Measurements from ENCODE around the gene OPRL1. TPM values are rescaled to one million over a fixed set of nuclear protein-coding genes. Genes with fewer than 3 reads are reported as not detected.

Gene OPRL1
- total RNA-seq, 4 donors from 2014 or later, result 0.14 to 0.32 TPM; not detected in 2

DNA sequence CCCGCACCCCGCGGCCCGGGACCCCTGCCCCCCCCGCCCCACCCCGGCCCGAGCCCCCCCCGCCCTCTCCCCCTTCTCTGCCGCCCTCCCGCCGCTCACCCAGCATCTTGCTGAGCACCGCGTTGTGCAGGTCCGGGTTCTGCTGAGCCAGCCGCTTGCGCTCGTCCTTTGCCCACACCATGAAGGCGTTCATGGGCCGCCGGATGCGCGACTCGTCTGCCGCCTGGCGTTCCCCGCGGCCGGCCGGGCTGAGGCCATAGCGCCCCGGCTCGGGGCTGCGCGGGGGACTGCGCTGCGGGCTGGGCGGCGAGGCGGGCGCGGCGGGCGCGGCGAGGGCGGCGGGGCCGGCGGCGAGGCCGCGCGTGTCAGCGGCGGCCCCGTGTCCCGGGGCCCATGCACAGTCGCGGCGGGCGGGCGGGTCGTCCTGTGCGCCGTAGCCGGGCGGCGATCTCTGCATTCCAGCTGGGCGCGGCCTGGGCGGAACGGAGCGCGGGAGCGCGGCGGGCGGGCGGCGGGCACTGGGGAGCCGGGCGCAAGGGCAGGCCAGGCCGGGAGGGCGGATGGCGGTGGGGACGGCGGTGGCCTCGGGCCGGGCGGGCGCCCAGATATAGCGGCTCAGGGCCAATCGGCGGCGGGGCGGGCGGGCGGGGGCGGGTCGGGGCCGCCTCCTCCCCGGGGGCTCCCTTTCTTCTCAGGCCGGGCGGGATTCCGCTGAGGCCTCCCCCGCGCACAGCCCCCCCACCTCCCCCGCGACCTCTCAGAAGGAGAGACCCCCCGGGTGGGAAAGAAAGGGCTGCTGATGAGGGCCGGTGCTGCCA, 30.6 kb upstream of the OPRL1 start, which contains the start of gene SOX18:
SOX18 (minus strand) TSS at position 580 of the 818 bp plus-strand sequence; CDS start at position 457, 123 bp downstream.
- intact Hi-C loops (cut with DNase I; ENCODE audit: low total_unique reads), result no loop called here
- Histone ChIP-seq H3K4me3 (peak within 1 kb of the TSS in 2 of 4 donors; percentile 17 to 30), H3K9me3 (no peaks in the 10 kb centered on the region), H3K27me3 (peaks cover 98% of the 10 kb centered on the region), H3K4me1 (peaks cover 0 to 5% (median 4%) of the 10 kb centered on the region in 4 donors), H3K27ac (peak within 1 kb of the TSS; percentile 13 to 51 (median 26)), H3K36me3 (no peaks in the 10 kb centered on the region)
- in situ Hi-C loops (cut with MboI; ENCODE audit: low pct_ligation_motif_present in 1 of 4, low pct_unique_long_range_greater_than_20kb in 1 of 4, low sequenced_read_pairs in 3 of 4), result no loop called here
- WGBS, 2 donors (ENCODE audit: low coverage in 1 of 2), result 2% methylated on average over 28 of the region's 111 CpGs; no CpG with 5 or more reads in 1 of the 2 donors
- TF ChIP-seq POLR2AphosphoS5 (IDR thresholded peaks at IDR 0.05), result peak in 1 of 3 donors; percentile 17
- TF ChIP-seq EP300 (IDR thresholded peaks at IDR 0.05; ENCODE audit: low read depth), result no peak
- TF ChIP-seq POLR2A (IDR thresholded peaks at IDR 0.05), result no peak
- DNase-seq, result no peak

DNA sequence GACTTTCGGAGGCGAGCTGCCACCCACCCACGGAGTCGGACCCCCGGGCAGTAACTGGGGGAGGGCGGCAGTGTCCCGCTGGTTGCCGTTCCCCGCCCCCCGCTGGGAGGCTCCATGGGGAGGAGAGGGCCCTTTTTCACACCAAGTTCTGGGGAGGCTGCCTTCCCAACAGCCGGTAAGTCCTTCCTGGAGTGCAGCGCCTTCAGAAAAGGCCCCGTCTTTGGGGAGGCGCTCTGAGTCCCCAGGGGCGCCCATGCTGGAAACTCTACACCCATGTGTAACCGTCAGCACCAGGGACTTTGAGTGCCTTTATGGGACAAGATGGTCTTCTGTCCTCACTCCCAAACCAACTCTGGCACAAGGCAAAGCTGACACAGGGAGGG, 30.0 kb upstream of the OPRL1 start:
- WGBS, 2 donors (ENCODE audit: low coverage in 1 of 2), result 29% methylated on average over 5 of the region's 16 CpGs; no CpG with 5 or more reads in 1 of the 2 donors

DNA sequence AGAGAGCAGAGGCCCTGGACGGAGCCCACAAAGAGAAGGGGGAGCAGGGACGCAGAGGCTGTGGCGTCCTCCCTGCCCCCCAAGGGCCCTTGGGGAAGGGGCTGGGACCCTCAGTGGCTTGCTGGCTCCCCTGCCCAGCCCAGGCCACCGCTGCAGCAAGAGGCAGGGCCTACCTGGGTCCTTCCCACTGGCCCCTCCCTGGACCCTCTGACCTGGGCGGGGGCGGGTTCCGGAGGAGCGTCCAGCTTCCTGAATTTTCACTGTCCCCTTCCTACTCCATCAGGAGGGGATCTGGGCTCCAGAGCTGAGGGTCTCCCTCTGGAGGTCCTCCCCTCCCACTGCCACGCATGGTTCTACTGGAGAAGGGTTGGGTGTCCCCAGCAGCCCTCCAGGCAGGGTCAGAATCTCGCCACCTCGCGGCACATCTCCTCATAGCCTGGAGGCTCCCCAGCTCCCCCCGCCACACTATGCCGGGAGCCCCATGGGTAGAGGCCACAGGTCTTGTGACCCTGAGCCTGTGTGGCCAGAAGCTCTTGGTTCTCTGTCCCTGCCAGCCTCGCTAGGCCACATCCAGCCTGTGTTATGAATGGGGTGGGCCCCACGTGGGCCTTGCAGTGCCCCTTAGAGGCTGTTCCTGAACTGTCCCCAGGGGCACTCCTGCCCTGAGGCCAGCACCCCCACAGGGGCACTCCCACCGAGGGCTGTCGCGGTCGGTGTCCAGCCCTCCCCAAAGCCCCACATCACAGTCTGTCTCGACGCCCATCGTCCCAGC, 29.4 kb upstream of the OPRL1 start:
- H3K4me3 ChIP-seq, result no peak overlapping the region
- TF ChIP-seq POLR2AphosphoS5 (IDR thresholded peaks at IDR 0.05) (no peak), EP300 (IDR thresholded peaks at IDR 0.05; ENCODE audit: low read depth) (no peak), POLR2A (IDR thresholded peaks at IDR 0.05) (no peak)
- TF ChIP-seq, protein P1, sequence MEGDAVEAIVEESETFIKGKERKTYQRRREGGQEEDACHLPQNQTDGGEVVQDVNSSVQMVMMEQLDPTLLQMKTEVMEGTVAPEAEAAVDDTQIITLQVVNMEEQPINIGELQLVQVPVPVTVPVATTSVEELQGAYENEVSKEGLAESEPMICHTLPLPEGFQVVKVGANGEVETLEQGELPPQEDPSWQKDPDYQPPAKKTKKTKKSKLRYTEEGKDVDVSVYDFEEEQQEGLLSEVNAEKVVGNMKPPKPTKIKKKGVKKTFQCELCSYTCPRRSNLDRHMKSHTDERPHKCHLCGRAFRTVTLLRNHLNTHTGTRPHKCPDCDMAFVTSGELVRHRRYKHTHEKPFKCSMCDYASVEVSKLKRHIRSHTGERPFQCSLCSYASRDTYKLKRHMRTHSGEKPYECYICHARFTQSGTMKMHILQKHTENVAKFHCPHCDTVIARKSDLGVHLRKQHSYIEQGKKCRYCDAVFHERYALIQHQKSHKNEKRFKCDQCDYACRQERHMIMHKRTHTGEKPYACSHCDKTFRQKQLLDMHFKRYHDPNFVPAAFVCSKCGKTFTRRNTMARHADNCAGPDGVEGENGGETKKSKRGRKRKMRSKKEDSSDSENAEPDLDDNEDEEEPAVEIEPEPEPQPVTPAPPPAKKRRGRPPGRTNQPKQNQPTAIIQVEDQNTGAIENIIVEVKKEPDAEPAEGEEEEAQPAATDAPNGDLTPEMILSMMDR (IDR thresholded peaks at IDR 0.05), result no peak
- WGBS, 2 donors (ENCODE audit: low coverage in 1 of 2), result 61% methylated on average over 21 of the region's 23 CpGs; no CpG with 5 or more reads in 1 of the 2 donors
- in situ Hi-C loops (cut with MboI; ENCODE audit: low pct_ligation_motif_present in 1 of 4, low pct_unique_long_range_greater_than_20kb in 1 of 4, low sequenced_read_pairs in 3 of 4), result no loop called here
- no peaks in the 10 kb centered on the region for H3K36me3 ChIP-seq
- no peak for DNase-seq
- H3K27me3 ChIP-seq, result peaks cover 97% of the 10 kb centered on the region
- H3K27ac ChIP-seq, result peak overlapping the region; percentile 13 to 51 (median 26)
- intact Hi-C loops (cut with DNase I; ENCODE audit: low total_unique reads), result no loop called here
- H3K4me1 ChIP-seq, result peaks cover 0 to 5% (median 4%) of the 10 kb centered on the region in 4 donors
- H3K9me3 ChIP-seq, result no peaks in the 10 kb centered on the region

More for the DNA sequence above, 30.0 kb upstream of the OPRL1 start:
- Histone ChIP-seq H3K27me3 (peaks cover 97% of the 10 kb centered on the region), H3K27ac (peak overlapping the region; percentile 13 to 51 (median 26)), H3K9me3 (no peaks in the 10 kb centered on the region), H3K4me1 (peaks cover 0 to 5% (median 4%) of the 10 kb centered on the region in 4 donors), H3K4me3 (peak overlapping the region in 1 of 4 donors; percentile 30), H3K36me3 (no peaks in the 10 kb centered on the region)
- intact Hi-C loops (cut with DNase I; ENCODE audit: low total_unique reads), result no loop called here
- TF ChIP-seq POLR2A (IDR thresholded peaks at IDR 0.05) (no peak), POLR2AphosphoS5 (IDR thresholded peaks at IDR 0.05) (no peak), EP300 (IDR thresholded peaks at IDR 0.05; ENCODE audit: low read depth) (no peak)
- TF ChIP-seq, protein P1 (IDR thresholded peaks at IDR 0.05), result no peak
- DNase-seq, result no peak
- in situ Hi-C loops (cut with MboI; ENCODE audit: low pct_ligation_motif_present in 1 of 4, low pct_unique_long_range_greater_than_20kb in 1 of 4, low sequenced_read_pairs in 3 of 4), result no loop called here

DNA sequence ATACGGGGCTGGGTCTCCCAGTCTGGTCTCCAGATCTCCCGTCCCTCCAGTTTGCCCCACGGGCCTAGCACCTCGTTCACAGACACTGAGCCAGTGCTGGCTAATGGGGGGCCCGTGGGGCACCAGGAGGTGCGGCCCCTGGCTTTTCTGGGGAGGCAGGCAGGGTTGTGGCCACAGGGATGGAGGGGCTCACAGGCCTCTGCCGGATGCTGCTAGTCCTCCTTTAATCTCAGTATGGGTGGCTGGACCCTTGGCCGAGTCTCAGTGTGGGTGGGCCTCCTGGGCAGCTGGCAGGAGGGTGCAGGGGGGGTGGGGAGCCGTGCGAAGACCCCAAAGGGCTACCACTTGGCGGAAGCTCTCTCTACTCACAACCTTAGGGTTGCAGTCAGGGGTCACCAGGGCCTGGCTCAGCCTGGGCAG, 28.8 kb upstream of the OPRL1 start:
- intact Hi-C loops (cut with DNase I; ENCODE audit: low total_unique reads), result no loop called here

More for the DNA sequence above, 28.8 kb upstream of the OPRL1 start:
- in situ Hi-C loops (cut with MboI; ENCODE audit: low pct_ligation_motif_present in 1 of 4, low pct_unique_long_range_greater_than_20kb in 1 of 4, low sequenced_read_pairs in 3 of 4), result no loop called here
- H3K27me3 ChIP-seq, result peaks cover 97% of the 10 kb centered on the region
- TF ChIP-seq POLR2A (IDR thresholded peaks at IDR 0.05) (no peak), POLR2AphosphoS5 (IDR thresholded peaks at IDR 0.05) (no peak), EP300 (IDR thresholded peaks at IDR 0.05; ENCODE audit: low read depth) (no peak)
- TF ChIP-seq, protein P1 (IDR thresholded peaks at IDR 0.05), result no peak
- peak overlapping the region; percentile 13 to 51 (median 26) for H3K27ac ChIP-seq
- no peak for DNase-seq
- H3K9me3 ChIP-seq, result no peaks in the 10 kb centered on the region
- no peaks in the 10 kb centered on the region for H3K36me3 ChIP-seq
- peaks cover 0 to 5% (median 4%) of the 10 kb centered on the region in 4 donors for H3K4me1 ChIP-seq
- 75% methylated on average over 9 of the region's 11 CpGs; no CpG with 5 or more reads in 1 of the 2 donors for WGBS, 2 donors (ENCODE audit: low coverage in 1 of 2)
- H3K4me3 ChIP-seq, result no peak overlapping the region
